SU-DHL-6 (cell line): ENCODE measurements around the gene MAPK12.

ENCODE experiments used
- EZH2phosphoT487 ChIP-seq: fragments of 200-600 bp; sonication (generic), shearing (Covaris generic); conservative IDR thresholded peaks from 2 replicates; pipeline ENCODE4 v1.6.1; 2018; ENCODE audit warnings: mild to moderate bottlenecking, antibody characterized with exemption, low read length, moderate library complexity, mixed read lengths
- TF ChIP-seq, protein P1 (sequence below): fragments of 200-600 bp; sonication (generic); IDR thresholded peaks from one replicate; pipeline ENCODE4 v1.5.1; 2017; ENCODE audit warnings: antibody characterized with exemption, mild to moderate bottlenecking, low read length, moderate library complexity; ENCODE audit not compliant: insufficient read depth, poor library complexity, severe bottlenecking

DNA sequence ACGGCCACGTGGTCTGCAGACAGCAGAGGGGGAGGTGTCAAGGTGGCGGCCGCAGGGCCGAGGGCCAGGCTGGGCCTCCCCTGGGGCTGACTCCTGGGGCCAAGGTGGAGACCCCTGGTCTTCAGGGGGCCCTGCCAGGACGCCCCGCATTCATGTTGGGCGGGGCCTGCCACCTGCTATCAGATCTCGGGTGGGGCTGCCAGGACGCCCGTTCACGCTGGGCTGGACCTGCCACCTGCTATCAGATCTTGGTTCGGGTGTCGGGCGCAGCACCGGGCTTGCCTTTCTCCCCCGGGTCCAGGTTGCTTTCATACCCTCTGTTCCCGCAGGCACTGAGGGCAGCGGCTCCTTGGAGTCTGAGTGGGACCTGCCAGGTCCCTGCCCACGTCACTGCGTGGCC lies 24.8 kb upstream of the MAPK12 start:
- TF ChIP-seq, protein P1, sequence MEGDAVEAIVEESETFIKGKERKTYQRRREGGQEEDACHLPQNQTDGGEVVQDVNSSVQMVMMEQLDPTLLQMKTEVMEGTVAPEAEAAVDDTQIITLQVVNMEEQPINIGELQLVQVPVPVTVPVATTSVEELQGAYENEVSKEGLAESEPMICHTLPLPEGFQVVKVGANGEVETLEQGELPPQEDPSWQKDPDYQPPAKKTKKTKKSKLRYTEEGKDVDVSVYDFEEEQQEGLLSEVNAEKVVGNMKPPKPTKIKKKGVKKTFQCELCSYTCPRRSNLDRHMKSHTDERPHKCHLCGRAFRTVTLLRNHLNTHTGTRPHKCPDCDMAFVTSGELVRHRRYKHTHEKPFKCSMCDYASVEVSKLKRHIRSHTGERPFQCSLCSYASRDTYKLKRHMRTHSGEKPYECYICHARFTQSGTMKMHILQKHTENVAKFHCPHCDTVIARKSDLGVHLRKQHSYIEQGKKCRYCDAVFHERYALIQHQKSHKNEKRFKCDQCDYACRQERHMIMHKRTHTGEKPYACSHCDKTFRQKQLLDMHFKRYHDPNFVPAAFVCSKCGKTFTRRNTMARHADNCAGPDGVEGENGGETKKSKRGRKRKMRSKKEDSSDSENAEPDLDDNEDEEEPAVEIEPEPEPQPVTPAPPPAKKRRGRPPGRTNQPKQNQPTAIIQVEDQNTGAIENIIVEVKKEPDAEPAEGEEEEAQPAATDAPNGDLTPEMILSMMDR, result no peak
- no peak for TF ChIP-seq EZH2phosphoT487
